ENCODE measurements around the gene EXOC3L4.
"Not testable (repeated sequence)": the region's sequence is repeated elsewhere in the genome, so short reads cannot be mapped to it uniquely, and the experiment has no call there.

The EXOC3L4 gene

GRCh38 chr14:103094406-103095209 is at the start of gene EXOC3L4:
EXOC3L4 (plus strand) TSS chr14:103094725; CDS start chr14:103100220, 5,495 bp downstream.
- Mint-ChIP-seq H3K27me3 (no peaks in the 10 kb centered on the region), H3K36me3 (ENCODE audit: low read depth) (no peaks in the 10 kb centered on the region), H3K27ac (no peak within 1 kb of the TSS), H3K4me1 (ENCODE audit: low read depth) (peaks cover 4% of the 10 kb centered on the region), H3K9me3 (no peaks in the 10 kb centered on the region), H3K4me3 (no peak within 1 kb of the TSS)

- Mint-ChIP-seq H3K9me3 (no peaks in the 10 kb centered on the region), H3K27me3 (peaks cover 9% of the 10 kb centered on the region), H3K27ac (no peak overlapping the region), H3K4me3 (no peak overlapping the region), H3K4me1 (ENCODE audit: low read depth) (peaks cover 11% of the 10 kb centered on the region), H3K36me3 (ENCODE audit: low read depth) (no peaks in the 10 kb centered on the region)
Observed at GRCh38 chr14:103045371-103045869, 49.1 kb upstream of the EXOC3L4 start.

DNA sequence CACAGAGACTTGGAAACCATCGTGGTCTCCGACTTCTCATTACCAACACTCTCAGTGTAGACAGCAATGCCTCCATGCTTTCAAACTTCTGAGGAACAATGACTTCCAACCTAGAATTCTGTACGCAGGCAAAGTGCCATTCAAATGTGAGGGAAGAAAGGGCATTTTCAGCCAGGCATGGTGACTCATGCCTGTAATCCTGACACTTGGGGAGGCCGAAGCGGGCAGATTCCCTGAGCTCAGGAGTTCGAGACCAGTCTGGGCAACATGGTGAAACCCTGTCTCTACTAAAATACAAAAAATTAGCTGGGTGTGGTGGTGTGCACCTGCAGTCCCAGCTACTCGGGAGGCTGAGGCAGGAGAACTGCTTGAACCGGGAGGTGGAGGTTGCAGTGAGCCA is 47.1 kb upstream of the EXOC3L4 start:
- H3K27me3 Mint-ChIP-seq; H3K4me3 Mint-ChIP-seq; H3K27ac Mint-ChIP-seq; H3K36me3 Mint-ChIP-seq (ENCODE audit: low read depth); H3K9me3 Mint-ChIP-seq: not testable (repeated sequence)
- H3K4me1 Mint-ChIP-seq (ENCODE audit: low read depth): peaks cover 11% of the 10 kb centered on the region

DNA sequence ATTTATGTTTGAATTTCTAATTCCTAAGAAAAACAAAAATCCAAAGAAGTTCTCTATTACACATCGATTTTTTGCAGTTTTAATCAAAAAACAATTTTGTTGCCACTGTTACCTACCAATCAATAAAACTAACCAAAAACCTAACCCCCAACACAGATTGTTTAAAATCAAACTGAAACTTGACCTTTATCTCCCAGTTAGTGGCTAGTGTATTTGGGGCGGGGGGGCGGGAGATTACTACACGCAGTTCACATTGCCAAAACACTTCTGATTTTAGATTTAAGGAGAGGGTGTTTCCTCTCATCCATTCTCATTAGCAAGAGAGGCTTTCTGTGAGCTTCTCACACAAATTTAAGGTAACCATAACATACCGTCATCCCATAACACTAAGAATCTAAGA is 43.6 kb upstream of the EXOC3L4 start:
- peaks cover 2% of the 10 kb centered on the region for H3K4me1 Mint-ChIP-seq (ENCODE audit: low read depth)
- no peaks in the 10 kb centered on the region for H3K36me3 Mint-ChIP-seq (ENCODE audit: low read depth)
- H3K9me3 Mint-ChIP-seq: no peaks in the 10 kb centered on the region
- H3K4me3 Mint-ChIP-seq: no peak overlapping the region
- H3K27me3 Mint-ChIP-seq: peaks cover 14% of the 10 kb centered on the region
- H3K27ac Mint-ChIP-seq: no peak overlapping the region

DNA sequence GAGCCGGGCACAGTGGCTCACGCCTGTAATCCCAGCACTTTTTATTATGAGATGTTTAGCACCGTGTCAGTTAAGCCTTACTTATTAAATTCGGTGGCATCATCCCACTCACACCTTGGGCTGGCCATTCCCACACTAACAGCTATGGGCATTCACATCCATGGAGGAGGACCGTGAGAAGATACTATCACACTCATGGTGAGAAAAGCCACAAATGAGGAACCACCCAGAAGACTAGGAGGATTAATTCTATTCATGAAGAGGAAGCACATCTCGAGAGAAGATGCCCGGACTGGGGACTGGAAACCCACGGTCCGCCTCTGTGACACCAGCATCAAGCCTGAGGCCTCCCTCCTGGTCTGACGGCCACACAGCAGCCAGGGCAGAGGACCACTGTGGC is 42.1 kb upstream of the EXOC3L4 start:
- H3K36me3 Mint-ChIP-seq (ENCODE audit: low read depth): no peaks in the 10 kb centered on the region
- peaks cover 4% of the 10 kb centered on the region for H3K4me1 Mint-ChIP-seq (ENCODE audit: low read depth)
- H3K4me3 Mint-ChIP-seq: no peak overlapping the region
- no peaks in the 10 kb centered on the region for H3K9me3 Mint-ChIP-seq
- peaks cover 12% of the 10 kb centered on the region for H3K27me3 Mint-ChIP-seq
- H3K27ac Mint-ChIP-seq: no peak overlapping the region

- Mint-ChIP-seq H3K36me3 (ENCODE audit: low read depth) (no peaks in the 10 kb centered on the region), H3K4me1 (ENCODE audit: low read depth) (peaks cover 11% of the 10 kb centered on the region), H3K27me3 (peaks cover 30% of the 10 kb centered on the region), H3K4me3 (peak overlapping the region; percentile 72), H3K27ac (no peak overlapping the region), H3K9me3 (no peaks in the 10 kb centered on the region)
Observed at GRCh38 chr14:103055695-103056094, 38.8 kb upstream of the EXOC3L4 start.

DNA sequence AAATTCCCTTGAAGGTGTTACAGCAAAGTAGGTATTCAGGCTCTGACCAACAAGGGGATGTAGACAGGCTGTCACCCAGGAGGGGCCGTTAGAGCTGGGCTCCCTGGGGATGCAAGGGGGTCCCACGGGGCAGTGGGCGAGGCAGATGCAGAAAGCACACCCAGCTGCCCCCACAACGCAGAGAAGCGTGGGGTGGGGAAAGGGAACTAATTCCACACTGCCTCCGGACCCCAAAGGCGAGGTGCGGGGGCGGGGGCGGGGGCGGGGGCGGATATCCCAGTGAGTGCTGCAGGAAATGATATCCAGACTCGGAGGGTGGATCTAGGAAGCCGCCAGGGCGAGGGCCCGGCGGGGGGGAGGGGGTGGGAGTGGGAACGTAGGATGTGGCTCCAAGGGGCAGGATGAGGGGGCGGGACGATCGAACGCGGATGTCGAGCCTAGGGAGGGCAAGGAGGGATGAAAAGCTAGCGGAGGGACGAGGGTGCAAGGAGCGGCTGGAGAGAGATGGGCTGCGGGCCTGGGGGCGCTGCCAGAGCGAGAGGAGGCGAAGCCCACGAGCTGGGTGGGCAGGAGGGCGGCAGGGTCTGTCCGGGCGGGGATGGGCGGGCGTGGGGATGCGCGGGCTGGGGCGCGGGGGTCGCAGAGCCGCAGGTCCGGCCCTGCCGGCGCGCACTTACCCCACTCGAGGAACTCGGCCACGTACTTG is 38.0 kb upstream of the EXOC3L4 start:
- H3K4me1 Mint-ChIP-seq (ENCODE audit: low read depth): peaks cover 11% of the 10 kb centered on the region
- H3K27me3 Mint-ChIP-seq: peaks cover 30% of the 10 kb centered on the region
- H3K36me3 Mint-ChIP-seq (ENCODE audit: low read depth): no peaks in the 10 kb centered on the region
- peak overlapping the region; percentile 72 for H3K4me3 Mint-ChIP-seq
- no peaks in the 10 kb centered on the region for H3K9me3 Mint-ChIP-seq
- H3K27ac Mint-ChIP-seq: no peak overlapping the region

DNA sequence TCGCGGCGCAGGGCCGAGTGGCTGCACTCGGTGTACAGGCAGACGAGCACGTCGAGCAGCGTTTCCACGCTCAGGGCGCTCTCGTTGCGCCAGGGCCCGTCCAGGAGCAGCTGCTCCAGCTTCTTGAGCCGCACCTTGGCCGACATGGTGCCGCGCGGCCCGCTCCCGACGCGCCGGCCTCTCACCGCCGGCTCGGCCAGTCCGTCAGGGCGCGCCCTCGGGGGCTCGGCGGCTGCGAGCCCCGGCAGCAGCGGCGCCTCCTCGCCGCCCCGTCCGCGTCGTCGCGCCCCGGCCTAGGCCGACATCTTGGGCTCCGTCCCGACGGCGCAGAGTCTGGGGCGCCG is 37.5 kb upstream of the EXOC3L4 start:
- H3K27ac Mint-ChIP-seq: no peak overlapping the region
- H3K4me3 Mint-ChIP-seq: no peak overlapping the region
- no peaks in the 10 kb centered on the region for H3K9me3 Mint-ChIP-seq
- no peaks in the 10 kb centered on the region for H3K36me3 Mint-ChIP-seq (ENCODE audit: low read depth)
- peaks cover 11% of the 10 kb centered on the region for H3K4me1 Mint-ChIP-seq (ENCODE audit: low read depth)
- H3K27me3 Mint-ChIP-seq: peaks cover 30% of the 10 kb centered on the region

- Mint-ChIP-seq H3K27me3 (peaks cover 30% of the 10 kb centered on the region), H3K27ac (no peak within 1 kb of the TSS), H3K4me1 (ENCODE audit: low read depth) (peaks cover 11% of the 10 kb centered on the region)
Observed at GRCh38 chr14:103057372-103058163, 37.0 kb upstream of the EXOC3L4 start, which contains the start of gene CDC42BPB. CDC42BPB (minus strand) TSS chr14:103057549; CDS start chr14:103057173, 376 bp downstream.

DNA sequence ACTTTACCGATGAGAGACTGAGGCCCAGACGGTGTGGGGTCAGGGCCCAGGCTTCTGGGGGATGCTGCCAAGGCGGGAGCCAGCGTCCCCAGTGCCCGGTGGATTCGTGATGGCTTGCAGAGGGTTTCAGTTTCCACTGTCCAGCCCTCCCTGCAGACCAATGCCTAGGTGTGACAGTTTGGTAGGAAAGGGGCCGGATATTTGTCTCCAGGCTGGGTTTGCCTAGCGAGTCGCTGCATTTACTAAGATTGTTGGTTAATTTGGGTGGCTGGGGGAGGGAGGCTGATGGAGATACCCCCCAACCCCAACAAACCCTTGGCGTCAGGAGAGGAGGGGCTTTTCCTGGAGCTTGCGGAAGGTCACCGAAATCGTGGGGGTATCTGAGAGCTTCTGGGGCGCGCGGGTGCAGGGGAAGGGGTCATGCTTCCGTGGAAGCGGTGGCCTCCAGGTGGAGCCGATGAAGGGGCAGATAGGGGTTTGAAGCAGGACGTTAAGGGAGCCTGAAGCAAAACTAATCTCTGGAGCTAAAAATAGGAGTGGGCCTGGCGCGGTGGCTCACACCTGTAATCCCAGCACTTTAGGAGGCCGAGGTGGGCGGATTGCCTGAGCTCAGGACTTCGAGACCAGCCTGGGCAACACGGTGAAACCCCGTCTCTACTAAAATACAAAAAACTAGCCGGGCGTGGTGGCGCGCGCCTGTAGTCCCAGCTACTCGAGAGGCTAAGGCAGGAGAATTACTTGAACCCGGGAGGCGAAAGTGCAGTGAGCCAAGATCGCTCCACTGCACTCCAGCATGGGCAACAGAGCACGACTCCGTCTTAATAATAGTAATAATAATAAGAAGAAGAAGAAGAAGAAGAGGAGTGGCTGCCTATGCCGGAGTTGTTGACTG is 36.1 kb upstream of the EXOC3L4 start:
- no peak overlapping the region for H3K27ac Mint-ChIP-seq
- H3K4me3 Mint-ChIP-seq: peak overlapping the region; percentile 37
- H3K9me3 Mint-ChIP-seq: no peaks in the 10 kb centered on the region
- no peaks in the 10 kb centered on the region for H3K36me3 Mint-ChIP-seq (ENCODE audit: low read depth)
- peaks cover 30% of the 10 kb centered on the region for H3K27me3 Mint-ChIP-seq
- H3K4me1 Mint-ChIP-seq (ENCODE audit: low read depth): peaks cover 11% of the 10 kb centered on the region

More at GRCh38 chr14:103057372-103058163, 37.0 kb upstream of the EXOC3L4 start, which contains the start of gene CDC42BPB:
- peak within 1 kb of the TSS; percentile 72 for H3K4me3 Mint-ChIP-seq
- H3K9me3 Mint-ChIP-seq: no peaks in the 10 kb centered on the region
- no peaks in the 10 kb centered on the region for H3K36me3 Mint-ChIP-seq (ENCODE audit: low read depth)

DNA sequence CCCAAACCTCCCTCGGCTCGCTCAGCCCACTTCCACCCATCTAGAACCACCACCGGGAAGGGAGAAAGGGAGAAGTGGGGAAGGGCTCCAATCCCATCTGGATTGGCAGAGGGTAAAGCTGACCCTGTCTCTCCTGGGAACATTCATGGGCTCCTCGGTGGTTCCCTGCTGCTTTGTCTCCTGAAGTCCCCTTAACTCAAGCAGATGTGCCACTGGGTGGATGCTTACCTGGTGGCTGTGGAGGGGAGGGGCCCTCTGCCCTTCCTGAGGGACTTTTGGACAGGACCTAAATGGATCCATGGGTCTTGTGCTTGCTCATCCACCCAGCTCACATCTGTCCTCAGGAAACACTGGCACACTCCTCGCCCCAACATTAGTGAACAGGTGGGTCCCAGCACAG is 35.0 kb upstream of the EXOC3L4 start:
- H3K4me1 Mint-ChIP-seq (ENCODE audit: low read depth): peaks cover 11% of the 10 kb centered on the region
- H3K36me3 Mint-ChIP-seq (ENCODE audit: low read depth): no peaks in the 10 kb centered on the region
- H3K27me3 Mint-ChIP-seq: peaks cover 34% of the 10 kb centered on the region
- no peak overlapping the region for H3K27ac Mint-ChIP-seq
- H3K9me3 Mint-ChIP-seq: no peaks in the 10 kb centered on the region
- no peak overlapping the region for H3K4me3 Mint-ChIP-seq

GRCh38 chr14:103061482-103061976 is 33.0 kb upstream of the EXOC3L4 start:
- Mint-ChIP-seq H3K27me3 (peaks cover 28% of the 10 kb centered on the region), H3K4me1 (ENCODE audit: low read depth) (peaks cover 7% of the 10 kb centered on the region), H3K36me3 (ENCODE audit: low read depth) (no peaks in the 10 kb centered on the region), H3K4me3 (no peak overlapping the region), H3K9me3 (no peaks in the 10 kb centered on the region), H3K27ac (no peak overlapping the region)

DNA sequence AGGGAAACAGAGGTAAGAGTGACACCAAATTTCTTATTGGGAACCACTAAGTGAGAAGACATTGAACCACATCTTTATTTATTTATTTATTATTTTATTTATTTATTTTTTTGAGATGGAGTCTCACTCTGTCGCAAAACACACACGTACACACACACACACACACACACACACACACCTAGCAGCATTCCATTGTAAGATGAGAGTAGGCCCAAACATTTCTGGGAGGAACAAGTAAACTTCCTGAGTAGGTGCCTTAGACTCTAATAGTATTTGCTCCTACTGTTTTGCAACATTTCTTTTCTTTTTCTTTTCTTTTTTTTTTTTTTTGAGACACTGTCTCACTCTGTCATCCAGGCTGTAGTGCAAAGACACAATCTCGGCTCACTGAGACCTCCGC is 30.1 kb upstream of the EXOC3L4 start:
- H3K4me3 Mint-ChIP-seq: no peak overlapping the region
- no peak overlapping the region for H3K27ac Mint-ChIP-seq
- H3K4me1 Mint-ChIP-seq (ENCODE audit: low read depth): no peaks in the 10 kb centered on the region
- H3K27me3 Mint-ChIP-seq: peaks cover 22% of the 10 kb centered on the region
- H3K36me3 Mint-ChIP-seq (ENCODE audit: low read depth): no peaks in the 10 kb centered on the region
- H3K9me3 Mint-ChIP-seq: no peaks in the 10 kb centered on the region

- no peak overlapping the region for H3K4me3 Mint-ChIP-seq
- no peaks in the 10 kb centered on the region for H3K9me3 Mint-ChIP-seq
- no peaks in the 10 kb centered on the region for H3K4me1 Mint-ChIP-seq (ENCODE audit: low read depth)
- H3K27ac Mint-ChIP-seq: no peak overlapping the region
- H3K36me3 Mint-ChIP-seq (ENCODE audit: low read depth): no peaks in the 10 kb centered on the region
- H3K27me3 Mint-ChIP-seq: peaks cover 17% of the 10 kb centered on the region
Observed at GRCh38 chr14:103064978-103065377, 29.5 kb upstream of the EXOC3L4 start.
